ENCODE measurements around the gene NAP1L5.

DNA sequence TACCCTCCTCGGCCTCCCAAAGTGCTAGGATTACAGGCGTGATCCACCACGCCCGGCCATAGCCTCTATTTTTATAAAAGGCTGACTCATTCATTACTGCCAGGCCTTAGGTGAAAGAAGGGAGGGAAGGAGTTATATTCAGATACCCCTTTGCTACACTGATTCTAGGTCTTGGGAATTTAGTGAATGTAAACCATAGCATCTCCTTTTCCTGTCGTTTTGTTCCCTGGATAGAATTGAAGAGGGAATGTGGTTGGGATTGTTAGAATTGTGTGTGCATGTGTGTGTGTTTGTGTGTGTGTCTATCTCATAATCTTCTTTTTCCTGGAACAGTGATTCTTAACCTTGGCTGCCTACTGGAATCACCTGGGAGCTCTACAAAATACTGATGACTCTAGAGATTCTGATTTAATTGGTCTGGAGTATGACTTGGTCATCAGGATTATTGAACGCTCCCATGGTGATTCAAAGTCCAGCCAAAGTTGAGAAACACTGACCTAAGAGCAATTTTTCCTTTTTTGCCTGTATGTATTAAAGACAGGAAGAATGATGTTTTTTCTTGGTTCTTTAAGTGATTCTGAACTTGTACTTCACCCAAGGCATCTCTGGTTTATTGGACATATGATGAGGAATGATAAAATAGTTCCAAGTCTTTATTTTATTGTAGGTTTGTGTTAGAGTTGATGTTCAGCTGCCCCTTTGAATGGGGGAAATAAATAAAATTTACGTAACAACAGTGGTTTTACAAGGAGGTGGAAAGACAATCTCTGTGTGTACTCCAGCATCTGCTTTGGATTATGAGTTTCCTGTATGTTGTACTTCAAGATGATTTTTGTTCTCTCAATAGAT is 37.0 kb downstream of the NAP1L5 start:
- TF ChIP-seq CREB1 (IDR thresholded peaks at IDR 0.05) (no peak), CREB1 (CRISPR knock-in tag; IDR thresholded peaks at IDR 0.05) (no peak), ZNF672 (CRISPR knock-in tag; IDR thresholded peaks at IDR 0.05) (no peak), ERF (CRISPR knock-in tag; IDR thresholded peaks at IDR 0.05) (no peak), ZSCAN29 (CRISPR knock-in tag; conservative IDR thresholded peaks at IDR 0.05) (no peak), FOXP1 (IDR thresholded peaks at IDR 0.05) (no peak), FOXP1 (CRISPR knock-in tag; IDR thresholded peaks at IDR 0.05) (no peak), CTCF (CRISPR knock-in tag; IDR thresholded peaks at IDR 0.05) (no peak), IRF1 (CRISPR knock-in tag; IDR thresholded peaks at IDR 0.05; ENCODE audit: low read depth) (no peak), ZNF30 (CRISPR knock-in tag; IDR thresholded peaks at IDR 0.05) (no peak), POLR2A (IDR thresholded peaks at IDR 0.05; ENCODE audit: insufficient read depth in 1 of 2, low read depth in 2 of 2, low read length in 2 of 2) (no peak)

All from HepG2 (cell line).